HL-60 (cell line): ENCODE measurements around the gene UQCRC2.

Experiments
- DNase-seq, 2 experiments: peaks; one replicate each; pipeline ENCODE4 v3.0.0-alpha.2; 2010 to 2020; ENCODE audit warnings: low read depth in 1 of 2, low spot score in 1 of 2
- H3K27ac ChIP-seq: fragments of 250-450 bp; sonication (Bioruptor Pico); replicated peaks from 2 replicates; pipeline ENCODE4 v1.5.1; 2020; ENCODE audit warnings: mild to moderate bottlenecking, moderate library complexity
- H3K27me3 ChIP-seq: fragments of 250-450 bp; sonication (Bioruptor Pico); 2 replicates; pipeline ENCODE4 v1.5.1; 2021; ENCODE audit warnings: mild to moderate bottlenecking, moderate library complexity; ENCODE audit not compliant: insufficient read depth, poor library complexity, severe bottlenecking
- H3K4me3 ChIP-seq: replicated peaks from 2 replicates; pipeline ENCODE4 v1.5.1; 2011; ENCODE audit warnings: mild to moderate bottlenecking, control low read depth, low read length; ENCODE audit not compliant: insufficient read depth
- CTCF ChIP-seq: IDR thresholded peaks from one replicate; pipeline ENCODE4 v1.5.1; 2011; ENCODE audit warnings: low read length, control low read depth, inconsistent platforms; ENCODE audit not compliant: insufficient read depth
- GABPA ChIP-seq: IDR thresholded peaks from 2 replicates; pipeline ENCODE4 v1.6.1; 2012; ENCODE audit warnings: low read depth
- POLR2AphosphoS5 ChIP-seq: IDR thresholded peaks from 2 replicates; pipeline ENCODE4 v1.6.1; 2012; ENCODE audit warnings: low read depth
- REST ChIP-seq: IDR thresholded peaks from 2 replicates; pipeline ENCODE4 v1.6.1; 2012; ENCODE audit warnings: low read depth; ENCODE audit not compliant: insufficient replicate concordance
- SPI1 ChIP-seq: IDR thresholded peaks from 2 replicates; pipeline ENCODE4 v1.6.1; 2012; ENCODE audit warnings: low read depth, mild to moderate bottlenecking, borderline replicate concordance

The UQCRC2 gene

GRCh38 chr16:21973945-21974344, 20.8 kb downstream of the UQCRC2 start:
- H3K4me3 ChIP-seq: no peak overlapping the region
- H3K27me3 ChIP-seq: no peaks in the 10 kb centered on the region
- H3K27ac ChIP-seq: no peak overlapping the region
- no peak for DNase-seq
- no peak for TF ChIP-seq REST
- TF ChIP-seq GABPA: no peak
- no peak for TF ChIP-seq CTCF
- no peak for TF ChIP-seq POLR2AphosphoS5
- TF ChIP-seq SPI1: no peak

GRCh38 chr16:21980032-21980431, 26.9 kb downstream of the UQCRC2 start:
- Histone ChIP-seq H3K4me3 (no peak overlapping the region), H3K27me3 (no peaks in the 10 kb centered on the region), H3K27ac (no peak overlapping the region)
- TF ChIP-seq REST: no peak
- no peak for TF ChIP-seq CTCF
- no peak for TF ChIP-seq POLR2AphosphoS5
- no peak for TF ChIP-seq SPI1
- TF ChIP-seq GABPA: no peak
- DNase-seq: no peak

DNA sequence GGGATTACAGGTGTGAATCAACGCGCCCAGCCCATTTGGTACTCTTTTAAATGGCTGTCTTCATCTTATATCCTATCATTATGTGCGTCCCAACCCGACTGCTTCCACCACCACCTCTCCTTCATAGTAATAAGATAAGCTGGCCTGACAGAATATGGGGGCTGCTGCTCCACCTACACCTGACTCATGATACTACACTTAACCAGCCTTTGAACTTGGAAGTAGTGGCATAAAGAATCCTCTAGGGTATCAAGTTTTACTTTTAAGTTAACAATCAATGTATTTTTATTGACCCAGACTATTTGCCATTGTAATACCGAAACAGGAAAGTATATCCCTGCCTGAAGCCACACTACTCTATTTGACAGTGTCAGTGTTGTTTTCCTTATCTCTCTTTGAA, 28.9 kb downstream of the UQCRC2 start:
- no peak overlapping the region for H3K4me3 ChIP-seq
- no peak overlapping the region for H3K27ac ChIP-seq
- no peaks in the 10 kb centered on the region for H3K27me3 ChIP-seq
- DNase-seq: no peak
- TF ChIP-seq GABPA (no peak), POLR2AphosphoS5 (no peak), CTCF (no peak), REST (no peak), SPI1 (no peak)
